HG03108 (cell line): ENCODE results near the gene CDH23.

Experiments
- ATAC-seq: cut with Tn5 transposase; IDR thresholded peaks from one replicate; pipeline ENCODE4 v1.9.1; 2021; ENCODE audit warnings: moderate library complexity; ENCODE audit not compliant: unreplicated experiment

The CDH23 gene

GRCh38 chr10:71727738-71728737, 331.3 kb downstream of the CDH23 start:
- peak; percentile 46 for ATAC-seq

- ATAC-seq, result no peak
Measured at GRCh38 chr10:71729161-71729636, 332.5 kb downstream of the CDH23 start.

- no peak for ATAC-seq
Measured at GRCh38 chr10:71731791-71732190, 335.1 kb downstream of the CDH23 start.

- ATAC-seq, result no peak
Measured at GRCh38 chr10:71734797-71735196, 338.1 kb downstream of the CDH23 start.

GRCh38 chr10:71735709-71736569, 339.2 kb downstream of the CDH23 start:
- ATAC-seq, result no peak

- ATAC-seq, result no peak
Measured at GRCh38 chr10:71736570-71736952, 339.8 kb downstream of the CDH23 start.

GRCh38 chr10:71737001-71737833, 340.5 kb downstream of the CDH23 start:
- no peak for ATAC-seq

GRCh38 chr10:71737834-71738197, 341.1 kb downstream of the CDH23 start:
- ATAC-seq, result no peak

- ATAC-seq, result no peak
Measured at GRCh38 chr10:71739358-71739900, 342.7 kb downstream of the CDH23 start.

- no peak for ATAC-seq
Measured at GRCh38 chr10:71740069-71740653, 343.4 kb downstream of the CDH23 start.

GRCh38 chr10:71741029-71741428, 344.3 kb downstream of the CDH23 start:
- ATAC-seq, result no peak

- ATAC-seq, result no peak
Measured at GRCh38 chr10:71741671-71742070, 345.0 kb downstream of the CDH23 start.

GRCh38 chr10:71742301-71743088, 345.8 kb downstream of the CDH23 start:
- no peak for ATAC-seq

GRCh38 chr10:71743089-71743838, 346.5 kb downstream of the CDH23 start:
- no peak for ATAC-seq

- no peak for ATAC-seq
Measured at GRCh38 chr10:71743866-71744265, 347.1 kb downstream of the CDH23 start.

- ATAC-seq, result no peak
Measured at GRCh38 chr10:71744897-71745663, 348.4 kb downstream of the CDH23 start.

- no peak for ATAC-seq
Measured at GRCh38 chr10:71745664-71746250, 349.0 kb downstream of the CDH23 start.
